Lower leg skin (tissue), 3 donors: ENCODE measurements around the gene GRID2.

Experiments used
- CTCF ChIP-seq, 3 donors: fragments of 450-650 bp; IDR thresholded peaks; one replicate each; pipeline ENCODE4 v1.5.1; 2016; ENCODE audit warnings: antibody characterized with exemption in 3 of 3, mild to moderate bottlenecking in 3 of 3, moderate library complexity in 2 of 3
- POLR2A ChIP-seq, 2 donors: fragments of 450-650 bp; IDR thresholded peaks; one replicate each; pipeline ENCODE4 v1.6.1; 2016 to 2017; ENCODE audit warnings: antibody characterized with exemption in 2 of 2, mild to moderate bottlenecking in 1 of 2, moderate library complexity in 1 of 2

DNA sequence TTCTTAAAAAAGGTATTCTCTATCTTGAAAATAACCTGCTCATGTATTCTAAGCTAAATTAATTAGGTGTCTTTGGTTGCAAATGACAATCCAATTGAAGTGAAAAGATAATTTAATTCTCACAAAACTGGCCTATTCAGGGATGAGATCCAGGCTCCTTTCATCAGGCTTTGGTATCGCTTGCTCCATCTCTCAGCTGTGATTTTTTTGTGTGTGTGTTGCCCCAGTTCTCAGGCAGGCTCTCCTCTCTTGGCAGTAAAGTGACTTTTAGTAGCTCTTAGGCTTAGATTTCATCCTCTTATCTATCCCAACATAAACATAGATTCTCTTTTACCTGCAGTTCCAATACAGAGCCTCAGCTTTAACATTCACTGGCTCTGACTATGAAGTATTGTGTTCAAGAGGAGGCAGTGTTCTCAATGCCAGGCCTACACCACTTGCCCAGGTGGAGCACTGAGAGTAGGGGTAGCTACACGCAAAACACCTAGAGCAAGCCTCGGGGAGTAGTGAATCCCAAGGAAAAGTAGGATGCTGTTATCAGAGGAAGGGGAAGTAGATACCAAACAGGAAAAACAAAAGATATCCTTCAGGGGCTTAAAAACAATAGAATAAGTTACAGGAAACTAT, 1132.3 kb downstream of the GRID2 start:
- TF ChIP-seq POLR2A (IDR thresholded peaks at IDR 0.05) (no peak), CTCF (IDR thresholded peaks at IDR 0.05) (no peak)
